Liver (tissue), 3 donors: ENCODE measurements around the gene MTX1.

Experiments
- CTCF ChIP-seq: fragments of 150-350 bp; IDR thresholded peaks from 2 replicates; pipeline ENCODE4 v1.5.1; 2017; ENCODE audit warnings: improper control_type of control experiment, low read depth, low read length; ENCODE audit not compliant: missing input control
- JUND ChIP-seq, 2 donors: IDR thresholded peaks; 2 replicates each; pipeline ENCODE4 v1.6.1; 2016; ENCODE audit warnings: antibody characterized with exemption in 2 of 2
- RAD21 ChIP-seq, 2 donors: IDR thresholded peaks; 2 replicates each; pipeline ENCODE4 v1.6.1; 2016; ENCODE audit warnings: antibody characterized with exemption in 2 of 2, mild to moderate bottlenecking in 2 of 2
- TAF1 ChIP-seq: conservative IDR thresholded peaks from 2 replicates; pipeline ENCODE4 v1.6.1; 2016; ENCODE audit warnings: antibody characterized with exemption, mild to moderate bottlenecking
- YY1 ChIP-seq: IDR thresholded peaks from 2 replicates; pipeline ENCODE4 v1.6.1; 2016; ENCODE audit warnings: antibody characterized with exemption, mild to moderate bottlenecking
- TF ChIP-seq, protein P1 (sequence below): IDR thresholded peaks from 2 replicates; pipeline ENCODE4 v1.6.1; 2016; ENCODE audit warnings: antibody characterized with exemption
- donor health status: healthy.
- donor health status: healthy.

DNA sequence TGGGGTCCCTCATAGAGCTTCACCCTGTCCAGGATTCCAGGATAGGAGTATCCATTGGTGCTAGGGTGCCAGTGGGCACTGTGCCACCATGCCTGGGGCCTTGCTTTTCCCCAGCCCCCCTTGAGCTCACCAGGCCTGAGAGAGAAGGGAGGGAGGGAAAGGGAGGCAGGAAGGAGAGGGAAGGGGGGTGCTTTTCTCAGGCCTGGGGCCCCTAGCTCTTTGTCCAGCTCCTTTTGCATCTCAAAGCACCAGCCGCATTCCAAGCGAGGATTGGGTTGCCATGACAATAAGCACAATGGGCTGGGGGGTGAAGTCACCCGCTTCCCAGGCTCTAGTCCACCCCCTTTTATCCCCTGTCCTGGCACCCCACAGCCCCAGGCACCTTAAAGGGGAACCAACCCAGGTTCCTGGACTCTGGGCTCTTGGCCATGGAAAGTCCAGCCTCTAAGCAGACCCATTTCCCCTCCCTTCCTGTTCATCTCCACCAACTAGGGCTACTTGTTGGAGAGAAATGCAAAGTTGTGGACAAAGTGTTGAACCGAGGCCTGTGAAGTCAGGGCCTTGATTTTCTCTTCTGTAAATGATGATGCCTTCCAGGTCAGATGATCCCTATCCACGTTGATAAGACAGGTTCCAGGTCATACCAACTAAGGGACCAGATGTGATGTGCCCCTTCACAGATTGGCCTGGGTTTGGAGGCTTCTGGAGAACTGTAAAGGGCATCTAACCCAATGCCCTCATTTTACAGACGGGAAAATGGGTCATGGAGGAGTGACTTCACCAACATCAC lies 12.2 kb upstream of the MTX1 start:
- TF ChIP-seq, protein P1, sequence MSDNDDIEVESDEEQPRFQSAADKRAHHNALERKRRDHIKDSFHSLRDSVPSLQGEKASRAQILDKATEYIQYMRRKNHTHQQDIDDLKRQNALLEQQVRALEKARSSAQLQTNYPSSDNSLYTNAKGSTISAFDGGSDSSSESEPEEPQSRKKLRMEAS: no peak
- TF ChIP-seq TAF1 (no peak), CTCF (no peak), JUND (IDR thresholded peaks at IDR 0.05) (no peak), RAD21 (IDR thresholded peaks at IDR 0.05) (no peak), YY1 (no peak)
